ENCODE data around the gene KCNIP2.
"Not testable (repeated sequence)": the region's sequence is repeated elsewhere in the genome, so short reads cannot be mapped to it uniquely, and the experiment has no call there.

KCNIP2 gene

DNA sequence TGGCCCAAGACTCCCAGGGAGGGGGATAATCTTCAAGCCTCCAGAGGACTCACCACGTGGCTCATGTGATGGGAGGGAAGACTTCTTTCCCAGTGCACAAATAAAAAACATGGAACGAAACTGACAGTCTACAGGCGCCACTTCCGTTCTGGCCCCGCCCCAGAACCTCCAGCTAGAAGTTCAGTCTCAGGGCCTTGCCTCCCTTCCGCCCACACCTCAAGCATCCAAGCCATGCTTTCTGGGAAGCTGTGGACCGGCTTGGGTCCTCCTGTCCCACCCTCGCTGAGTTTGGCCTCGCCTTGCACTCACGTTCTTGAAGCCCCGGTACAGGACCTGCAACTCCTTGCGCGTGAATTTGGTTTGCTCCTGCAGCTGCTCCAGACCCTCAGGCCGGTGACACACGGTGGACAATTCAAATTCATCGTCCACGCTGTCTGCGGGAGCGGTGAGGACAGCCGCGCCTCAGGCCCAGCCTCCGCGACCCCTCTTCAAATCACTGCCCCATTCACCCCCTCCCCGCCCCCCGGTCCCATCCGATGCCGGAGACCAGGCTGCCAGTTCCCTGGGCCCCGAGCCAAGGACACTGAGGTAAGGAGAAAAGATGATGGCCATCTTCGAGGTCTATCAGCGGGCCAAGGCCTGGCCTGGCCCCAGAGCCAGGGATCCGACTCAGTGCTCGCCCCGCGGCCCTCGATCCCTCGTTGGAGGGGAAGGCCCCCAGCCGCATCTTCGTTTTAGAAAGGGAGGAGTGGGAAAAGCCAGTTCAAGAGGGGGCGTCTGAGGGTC lies 14.6 kb downstream of the KCNIP2 start:
- no peak for DNase-seq (ENCODE audit: low read depth)

DNA sequence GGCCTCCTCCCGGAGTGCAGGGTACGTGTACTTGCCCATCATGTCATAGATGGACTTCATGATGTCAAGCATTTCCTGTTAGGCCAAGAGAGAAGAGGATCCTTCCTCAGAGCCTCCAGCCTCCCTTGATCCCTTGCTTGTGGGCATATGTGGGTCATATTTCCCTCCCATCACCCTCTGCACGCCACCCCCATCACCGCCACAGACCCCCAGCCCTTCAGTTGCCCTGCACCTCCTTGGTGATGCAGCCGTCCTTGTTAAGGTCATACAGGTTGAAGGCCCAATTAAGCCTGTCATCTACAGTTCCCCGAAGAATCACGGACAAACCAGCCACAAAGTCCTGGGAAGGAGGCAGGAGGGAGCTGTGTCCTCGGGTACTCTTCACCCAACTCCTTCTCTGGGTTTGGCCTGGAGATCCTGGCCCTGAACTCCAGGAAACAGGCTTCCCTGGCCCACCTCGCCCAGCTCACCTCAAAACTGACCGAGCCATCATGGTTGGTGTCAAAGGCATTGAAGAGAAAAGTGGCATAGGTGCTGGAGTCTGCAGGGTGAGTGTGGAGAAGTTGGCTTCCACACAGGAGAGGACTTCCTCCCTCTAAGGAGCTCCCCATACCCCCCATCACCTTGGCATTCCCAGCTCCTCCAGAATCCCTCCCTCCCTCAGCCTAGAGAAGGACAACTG lies 15.5 kb downstream of the KCNIP2 start:
- DNase-seq (ENCODE audit: low read depth), result no peak

DNA sequence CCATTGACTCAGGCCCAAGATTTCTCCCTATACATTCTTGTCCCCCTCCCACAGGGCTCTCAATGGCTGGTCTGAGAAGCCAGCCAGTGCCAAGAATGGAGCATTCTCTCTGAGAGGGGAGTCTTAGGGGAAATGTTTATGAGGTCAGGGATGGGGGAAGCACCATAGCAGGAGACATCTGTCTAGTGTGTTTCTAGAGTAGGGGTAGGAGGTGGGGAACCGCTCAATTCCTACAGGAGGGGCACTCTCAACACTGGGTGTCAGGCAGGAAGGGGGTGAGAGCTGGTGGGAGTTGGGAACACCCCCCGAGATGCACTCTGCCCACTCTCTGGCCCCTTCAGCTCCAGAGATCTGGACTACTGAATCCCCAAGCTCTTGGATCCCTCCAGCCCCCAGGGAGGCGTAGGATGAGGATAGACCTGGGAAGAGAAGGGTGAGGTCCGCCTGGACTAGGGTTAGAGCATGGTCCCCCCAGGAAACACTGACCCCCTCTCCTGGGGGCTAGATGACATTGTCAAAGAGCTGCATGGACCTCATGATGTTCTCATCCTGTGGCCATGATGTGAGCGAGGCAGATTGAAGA lies 16.7 kb downstream of the KCNIP2 start:
- no peak for DNase-seq (ENCODE audit: low read depth)

DNA sequence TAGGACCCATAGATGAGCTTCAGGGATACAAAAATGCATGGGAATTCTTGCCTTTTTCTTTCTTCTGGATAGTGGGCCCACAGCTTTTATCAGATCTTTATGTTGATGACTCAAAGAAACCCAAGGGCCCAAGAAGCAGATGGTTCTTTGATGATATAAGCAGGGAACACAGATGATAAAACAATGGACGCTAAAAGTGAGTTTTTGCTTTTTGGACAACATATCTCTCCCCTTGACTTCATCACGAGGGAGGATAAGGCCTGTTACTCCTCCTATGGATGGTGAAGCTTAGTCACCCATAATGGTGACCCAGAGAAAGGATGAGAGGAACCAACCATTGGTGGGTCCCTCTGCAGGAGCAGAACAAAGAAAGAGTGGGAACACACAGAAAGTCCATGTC lies 18.9 kb downstream of the KCNIP2 start:
- no peak for DNase-seq (ENCODE audit: low read depth)

DNA sequence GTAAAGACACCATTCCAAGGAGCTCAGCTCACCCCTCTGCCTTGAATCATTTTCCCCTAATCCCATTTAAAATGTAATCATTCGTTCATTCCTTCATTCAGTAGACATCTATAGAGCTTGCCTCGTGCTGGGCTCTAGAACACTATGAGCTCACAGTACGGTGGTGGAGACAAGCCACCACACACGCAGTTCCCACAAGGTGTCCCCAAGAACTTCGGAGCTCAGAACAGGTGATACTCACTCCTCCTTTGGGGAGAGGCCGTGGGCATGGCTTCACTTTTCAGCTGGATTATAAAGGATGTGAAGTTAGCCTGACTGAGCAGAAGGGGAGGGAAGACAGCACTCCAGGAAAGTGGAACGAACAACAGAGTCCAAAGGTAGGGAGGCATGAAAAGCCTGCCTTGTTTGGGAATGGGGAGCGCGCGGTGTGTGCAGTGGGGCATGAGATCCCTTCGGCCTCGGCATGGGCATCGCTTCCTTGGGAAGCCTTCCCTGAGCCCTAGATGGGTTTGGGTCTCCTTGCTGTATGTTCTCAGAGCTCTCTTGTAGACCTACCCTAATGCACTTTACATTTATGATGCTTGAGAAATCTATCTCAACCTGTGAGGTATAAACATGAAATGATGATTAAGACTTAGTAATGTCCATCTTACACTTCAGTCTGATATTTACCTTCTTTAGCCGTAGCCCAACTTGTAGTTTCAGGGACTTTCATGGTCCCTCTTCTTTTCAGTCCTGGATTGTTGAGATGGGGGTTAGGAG lies 24.5 kb downstream of the KCNIP2 start:
- DNase-seq (ENCODE audit: low read depth), result peak; percentile 13

DNA sequence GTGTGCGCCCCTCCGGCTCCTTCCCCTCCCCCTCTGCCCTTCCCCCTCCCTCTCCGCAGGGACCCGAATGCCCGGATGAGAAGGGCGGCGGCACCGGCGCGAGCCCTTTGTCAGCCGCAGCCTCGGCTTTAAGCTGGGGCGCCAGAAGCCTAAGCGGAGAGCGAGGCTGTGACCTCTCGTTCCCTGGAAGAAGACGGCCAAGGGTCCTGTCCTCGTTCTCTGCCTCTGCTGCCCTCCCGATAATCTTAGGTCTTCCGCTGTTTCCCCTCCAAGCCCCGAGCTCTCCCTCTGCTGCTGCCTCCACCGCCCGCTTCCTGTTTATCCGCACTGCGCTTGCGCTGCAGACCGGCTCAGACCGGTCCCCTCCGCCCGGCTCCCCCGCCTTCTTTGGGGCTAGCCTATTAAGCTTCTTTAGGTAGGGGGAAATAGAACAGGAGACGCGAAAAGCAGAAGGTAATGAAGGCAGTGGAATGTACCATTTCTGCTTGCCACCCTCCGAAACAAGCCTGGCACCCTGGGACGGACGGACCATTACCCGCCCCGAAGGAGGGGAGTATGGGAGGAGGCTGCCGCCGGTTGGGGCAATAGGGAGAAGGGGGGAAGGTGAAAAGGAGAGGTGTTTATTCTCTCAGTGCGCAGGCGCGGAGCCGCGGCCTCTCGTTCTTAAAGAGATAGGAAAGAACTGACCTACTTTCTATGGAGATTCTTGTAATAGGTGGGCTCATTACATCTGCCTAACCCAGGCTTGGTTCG lies 25.3 kb downstream of the KCNIP2 start, which contains the start of gene OGA:
TSS of gene OGA (minus strand) at position 326 of the 753 bp plus-strand sequence. CDS start 422 bp downstream, outside the sequence.
- peak; percentile 97 for DNase-seq (ENCODE audit: low read depth)

DNA sequence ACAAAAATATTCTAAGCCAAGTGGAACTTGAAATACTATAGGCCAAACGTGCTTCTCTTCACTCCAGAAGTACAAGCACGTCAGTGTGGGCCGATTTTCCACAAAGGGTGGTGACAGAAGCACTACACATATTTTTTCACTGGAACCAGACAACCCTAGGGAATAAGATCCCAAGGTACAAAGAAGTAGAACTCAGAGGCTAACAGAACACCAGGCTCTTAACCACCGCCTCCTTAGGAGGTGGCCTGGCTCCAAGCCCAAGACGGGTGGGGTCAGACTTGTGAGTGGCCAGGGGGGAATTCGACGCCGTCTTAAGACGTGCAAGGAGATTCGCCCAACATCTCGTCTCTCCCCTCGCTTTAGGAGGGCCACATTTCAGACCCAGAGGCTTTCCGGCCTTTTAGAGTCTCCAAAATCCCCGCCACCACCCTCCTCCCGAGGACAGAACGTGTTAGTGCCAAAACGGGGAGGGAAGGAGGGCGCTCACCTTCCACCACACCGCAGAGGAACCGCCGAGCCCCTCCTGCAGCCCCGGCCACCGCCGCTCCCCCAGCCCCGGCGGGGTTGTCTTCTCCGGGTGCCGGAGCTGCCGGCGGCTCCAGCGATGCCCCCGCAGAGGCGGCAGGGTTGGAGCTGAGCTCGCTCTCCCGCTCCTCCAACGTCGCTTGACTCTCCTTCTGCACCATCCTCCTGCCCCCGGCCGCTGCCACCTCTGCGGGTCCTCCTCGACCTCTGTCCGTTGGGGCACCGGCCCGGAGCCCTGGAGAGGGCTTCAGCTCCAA lies 26.1 kb downstream of the KCNIP2 start:
- peak; percentile 13 for DNase-seq (ENCODE audit: low read depth)

DNA sequence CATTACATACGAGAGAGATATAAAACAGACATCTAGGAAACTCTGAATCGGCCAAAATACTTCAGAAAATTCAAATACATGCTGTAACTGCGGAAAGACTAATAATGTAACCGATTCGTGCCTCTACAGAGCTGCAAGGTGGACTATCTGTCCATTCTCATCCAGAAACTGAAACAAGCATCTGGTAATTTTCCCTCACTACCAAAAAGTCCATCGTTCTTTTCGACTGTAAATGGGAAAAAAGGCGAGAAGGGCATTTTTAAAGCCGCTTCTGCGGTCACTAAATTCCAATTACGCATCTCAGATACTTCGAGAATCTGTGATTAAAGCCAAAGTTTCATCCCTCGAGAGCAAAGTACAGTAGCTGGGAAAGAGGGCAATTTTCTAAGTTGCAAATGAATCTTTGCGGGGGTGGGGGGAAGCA lies 26.7 kb downstream of the KCNIP2 start:
- no peak for DNase-seq (ENCODE audit: low read depth)

DNA sequence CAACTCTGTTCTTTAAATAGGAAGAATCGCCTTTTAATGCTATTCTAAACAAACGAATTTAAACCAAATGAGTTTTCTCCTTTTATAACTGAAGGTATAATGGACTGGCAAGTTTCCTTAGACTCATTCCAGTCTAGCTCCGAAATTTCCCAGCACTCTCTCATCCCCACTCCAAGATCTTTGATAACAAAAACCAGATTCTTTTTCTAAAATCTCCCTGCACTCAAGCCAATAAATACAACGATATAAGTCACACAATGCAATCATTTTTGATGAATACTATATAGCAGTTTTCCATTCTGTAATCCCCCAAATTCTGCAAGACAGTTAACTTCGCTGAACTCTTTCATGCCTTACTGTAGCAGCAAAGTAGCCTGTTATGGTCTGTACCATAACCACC lies 27.2 kb downstream of the KCNIP2 start:
- no peak for DNase-seq (ENCODE audit: low read depth)

DNA sequence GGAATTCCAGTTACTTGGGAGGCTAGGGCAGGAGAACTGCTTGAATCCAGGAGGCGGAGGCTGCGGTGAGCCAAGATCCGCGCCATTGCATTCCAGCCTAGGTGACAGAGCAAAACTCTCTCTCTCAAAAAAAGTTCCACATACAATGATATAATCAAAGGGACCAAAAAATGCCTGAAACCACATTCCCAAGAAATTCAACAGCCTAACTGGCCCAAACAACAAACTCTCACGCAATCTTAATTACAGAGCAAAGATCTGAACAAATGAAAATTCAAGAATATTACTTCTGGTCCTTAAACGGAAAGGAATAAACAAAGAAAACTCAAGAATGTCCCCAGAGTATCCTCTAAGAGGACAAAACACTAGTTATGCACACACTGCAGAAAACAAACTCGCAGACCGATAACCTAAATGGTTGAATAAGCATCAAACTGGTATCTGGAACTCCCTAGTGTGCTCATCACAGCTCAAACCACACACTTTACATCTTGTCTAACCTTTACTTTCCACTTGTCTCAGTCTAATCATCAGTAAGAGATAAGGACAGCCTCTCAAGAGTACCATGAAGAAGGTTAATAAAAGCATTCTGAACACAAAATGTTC lies 29.0 kb downstream of the KCNIP2 start:
- no peak for DNase-seq (ENCODE audit: low read depth)

DNA sequence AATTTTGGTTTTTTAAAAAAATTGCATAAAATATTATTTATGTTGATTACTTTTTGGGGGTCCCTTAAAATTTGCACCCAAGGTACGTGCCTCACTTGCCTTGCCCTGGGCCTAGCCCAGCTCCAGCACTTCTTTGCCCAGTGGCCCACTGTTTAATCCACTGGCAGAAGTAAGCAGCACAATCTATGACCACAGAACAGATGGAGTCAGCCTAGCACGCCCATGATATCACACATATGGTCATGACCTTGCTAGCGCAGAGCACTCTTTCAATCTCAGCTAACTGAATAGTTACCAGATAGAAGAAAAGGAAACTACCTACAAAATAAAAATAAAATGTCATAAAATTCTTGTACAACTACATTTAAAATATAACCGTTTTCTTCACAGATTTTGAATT lies 31.0 kb downstream of the KCNIP2 start:
- no peak for DNase-seq (ENCODE audit: low read depth)

DNA sequence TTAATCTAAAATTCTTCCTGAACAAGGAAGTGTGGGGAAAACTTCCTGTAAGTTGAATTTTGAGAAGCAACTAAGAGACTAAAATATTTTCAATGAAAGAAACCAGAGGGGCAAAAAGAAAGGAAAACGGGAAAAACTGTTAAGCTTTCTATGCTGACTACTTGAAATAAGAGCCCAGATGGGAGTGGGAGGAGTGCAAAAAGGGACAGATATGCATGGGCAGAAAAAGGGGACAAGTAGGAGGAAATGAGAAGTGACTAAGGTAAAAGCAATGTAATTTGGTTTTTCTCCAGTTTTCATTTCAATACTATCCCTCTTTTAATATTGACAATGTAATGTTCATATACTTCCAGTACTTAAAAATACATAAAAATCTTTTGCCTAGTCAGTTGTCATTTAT lies 36.4 kb downstream of the KCNIP2 start:
- DNase-seq (ENCODE audit: low read depth), result no peak

DNA sequence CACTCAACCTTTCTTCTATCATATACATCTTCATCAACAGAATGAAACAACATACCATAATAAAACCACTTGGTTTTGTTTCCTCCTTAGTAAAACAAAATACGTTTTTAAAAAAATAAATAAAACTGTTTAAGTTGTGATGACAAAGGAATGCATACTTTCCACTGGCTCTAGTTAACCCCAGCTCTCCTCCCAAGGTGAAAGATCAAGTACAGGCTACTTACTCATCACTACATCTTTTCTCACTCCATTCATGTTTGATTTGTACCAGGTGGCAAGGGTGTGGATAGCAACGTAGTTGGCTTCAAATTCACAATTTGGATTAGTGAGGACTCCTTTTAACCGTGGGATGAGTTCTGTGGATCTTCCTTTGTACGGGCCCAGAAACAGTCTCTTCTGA lies 40.1 kb downstream of the KCNIP2 start:
- DNase-seq (ENCODE audit: low read depth), result no peak

DNA sequence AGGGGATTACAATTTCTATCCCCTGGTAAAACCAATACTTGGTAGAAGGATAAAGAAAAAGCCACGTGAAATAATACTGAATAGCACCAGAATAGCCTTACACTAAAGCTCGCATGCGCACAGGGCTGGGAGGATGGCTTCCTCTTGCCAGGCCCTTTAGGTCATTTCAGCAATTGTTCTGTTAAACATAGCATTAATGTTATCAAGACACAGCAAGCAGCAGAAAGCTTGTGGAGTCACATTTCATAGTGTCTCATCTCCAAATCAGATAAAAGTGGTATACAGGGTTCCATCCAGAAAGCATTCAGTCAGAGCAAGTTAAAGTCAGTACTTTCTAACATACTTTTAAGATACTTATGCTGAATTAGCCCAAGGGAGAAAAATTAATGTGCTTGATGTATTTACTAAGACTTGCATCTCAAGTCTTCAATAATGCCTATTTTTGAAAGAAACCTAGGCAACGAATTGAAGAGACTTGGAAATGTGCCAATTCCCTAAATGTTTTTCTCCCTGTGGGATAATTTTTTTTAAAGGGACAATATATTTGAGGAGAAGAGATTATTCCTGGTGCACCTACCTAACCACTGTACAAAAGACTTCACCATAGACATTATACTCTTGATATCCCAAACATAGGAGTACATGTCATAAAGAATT lies 46.1 kb downstream of the KCNIP2 start:
- DNase-seq (ENCODE audit: low read depth), result no peak

DNA sequence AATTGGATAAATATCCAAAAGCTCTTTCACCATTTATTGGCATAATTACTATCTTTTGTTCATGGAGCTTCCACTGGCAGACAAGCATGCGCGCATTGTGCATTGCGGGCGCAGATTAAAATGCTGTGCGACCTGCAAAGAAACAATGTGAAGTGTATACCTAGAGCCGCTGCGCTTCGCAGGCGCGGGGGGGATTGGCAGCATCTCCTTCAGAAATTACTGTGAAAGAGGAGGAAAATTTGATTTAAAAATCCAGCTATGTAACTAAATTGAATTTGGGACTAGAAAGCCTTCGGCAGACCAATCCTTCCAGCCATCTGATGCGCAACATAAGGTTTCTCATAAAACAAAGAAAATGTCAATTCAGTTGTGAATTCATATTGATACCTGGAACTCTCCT lies 50.1 kb downstream of the KCNIP2 start:
- no peak for DNase-seq (ENCODE audit: low read depth)

DNA sequence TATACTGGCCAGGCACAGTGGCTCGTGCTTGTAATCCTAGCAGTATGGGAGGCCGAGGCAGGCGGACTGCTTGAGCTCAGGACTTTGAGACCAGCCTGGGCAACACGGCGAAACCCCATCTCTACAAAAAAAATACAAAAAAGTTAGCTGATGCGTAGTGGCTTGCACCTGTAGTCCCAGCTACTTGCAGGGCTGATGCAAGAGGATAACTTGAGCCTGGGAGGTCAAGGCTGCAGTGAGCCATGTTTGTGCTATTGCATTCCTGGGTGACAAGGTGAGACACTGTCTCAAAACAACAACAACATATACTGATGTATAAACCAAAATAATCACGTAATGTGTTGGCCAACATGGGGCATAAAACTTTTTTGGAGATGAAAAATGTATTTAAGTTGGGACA lies 53.9 kb downstream of the KCNIP2 start:
- DNase-seq (ENCODE audit: low read depth), result no peak

DNA sequence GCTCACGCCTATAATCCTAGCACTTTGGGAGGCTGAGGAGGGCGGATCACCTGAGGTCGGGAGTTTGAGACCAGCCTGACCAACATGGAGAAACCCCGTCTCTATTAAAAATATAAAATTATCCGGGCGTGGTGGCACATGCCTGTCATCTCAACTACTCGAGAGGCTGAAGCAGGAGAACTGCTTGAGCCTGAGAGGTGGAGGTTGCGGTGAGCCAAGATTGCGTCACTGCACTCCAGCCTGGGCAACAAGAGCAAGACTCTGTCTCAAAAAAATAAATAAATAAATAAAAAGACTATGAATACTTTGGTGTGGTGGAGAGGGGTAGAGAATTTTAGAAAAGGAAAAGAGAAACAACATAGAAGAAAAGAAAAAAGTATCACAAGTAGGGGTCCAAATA lies 54.4 kb downstream of the KCNIP2 start:
- DNase-seq (ENCODE audit: low read depth), result not testable (repeated sequence)

DNA sequence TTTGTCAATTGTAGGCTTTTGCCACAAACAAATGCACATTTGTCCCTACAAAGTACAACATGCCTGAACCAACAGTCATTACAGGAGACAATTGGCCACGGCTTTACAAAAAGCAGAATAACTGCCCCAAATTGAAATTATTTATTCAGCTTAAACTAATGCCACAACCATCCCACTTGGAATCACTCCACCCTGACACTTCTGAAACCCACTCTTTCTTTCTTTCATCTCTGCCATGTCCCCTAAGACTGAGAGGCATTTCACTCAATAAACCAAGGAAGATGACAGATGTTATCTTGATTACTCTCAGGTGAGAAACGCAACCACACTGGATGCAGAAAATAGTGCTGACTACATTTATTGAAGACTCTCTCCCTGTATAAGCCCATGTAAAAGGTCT lies 57.8 kb downstream of the KCNIP2 start:
- no peak for DNase-seq (ENCODE audit: low read depth)

DNA sequence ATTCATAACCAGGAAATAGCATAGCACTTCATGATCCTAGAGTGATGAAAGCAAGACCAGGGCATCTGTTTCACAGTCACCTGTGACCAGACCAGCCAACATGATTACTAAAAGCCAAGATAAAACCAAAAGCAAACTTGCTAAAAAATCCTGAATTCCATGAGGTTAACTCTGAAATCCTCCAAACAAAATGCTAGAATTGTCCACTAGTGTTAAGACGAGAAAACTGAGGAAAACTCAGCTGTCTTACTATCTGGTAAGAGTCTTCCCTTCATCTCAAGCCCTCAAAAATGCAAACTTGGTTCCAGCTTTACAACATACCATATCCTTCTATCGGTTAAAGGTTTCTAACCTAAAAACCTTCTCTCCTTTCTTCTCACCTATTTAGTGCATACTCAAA lies 59.0 kb downstream of the KCNIP2 start:
- DNase-seq (ENCODE audit: low read depth), result no peak

DNA sequence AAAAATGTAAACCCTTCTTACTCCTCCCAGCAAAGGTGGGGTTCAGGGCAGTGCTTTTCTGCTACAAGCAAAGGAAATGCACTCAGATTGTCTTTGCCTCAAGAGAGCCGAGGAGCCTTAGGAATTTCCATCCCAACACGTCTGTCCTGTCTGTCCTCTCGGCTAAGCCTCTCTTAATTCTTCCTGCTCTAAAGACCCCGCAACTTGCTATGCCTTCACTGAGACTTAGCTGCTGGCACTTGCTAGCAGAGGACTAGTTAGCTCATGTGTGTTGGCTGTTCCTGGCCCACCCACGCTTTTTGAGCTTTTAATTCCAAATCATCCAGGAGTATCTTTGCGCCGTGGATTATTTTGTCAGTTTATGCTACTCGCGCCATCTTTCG lies 59.9 kb downstream of the KCNIP2 start:
- no peak for DNase-seq (ENCODE audit: low read depth)

Measured in activated T-helper 1 cell treated with Interleukin-2 at 50 U/mL for 16 hours (primary cell).